ENCODE results near the gene FGF4.

FGF4 gene, protein sequence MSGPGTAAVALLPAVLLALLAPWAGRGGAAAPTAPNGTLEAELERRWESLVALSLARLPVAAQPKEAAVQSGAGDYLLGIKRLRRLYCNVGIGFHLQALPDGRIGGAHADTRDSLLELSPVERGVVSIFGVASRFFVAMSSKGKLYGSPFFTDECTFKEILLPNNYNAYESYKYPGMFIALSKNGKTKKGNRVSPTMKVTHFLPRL

DNA sequence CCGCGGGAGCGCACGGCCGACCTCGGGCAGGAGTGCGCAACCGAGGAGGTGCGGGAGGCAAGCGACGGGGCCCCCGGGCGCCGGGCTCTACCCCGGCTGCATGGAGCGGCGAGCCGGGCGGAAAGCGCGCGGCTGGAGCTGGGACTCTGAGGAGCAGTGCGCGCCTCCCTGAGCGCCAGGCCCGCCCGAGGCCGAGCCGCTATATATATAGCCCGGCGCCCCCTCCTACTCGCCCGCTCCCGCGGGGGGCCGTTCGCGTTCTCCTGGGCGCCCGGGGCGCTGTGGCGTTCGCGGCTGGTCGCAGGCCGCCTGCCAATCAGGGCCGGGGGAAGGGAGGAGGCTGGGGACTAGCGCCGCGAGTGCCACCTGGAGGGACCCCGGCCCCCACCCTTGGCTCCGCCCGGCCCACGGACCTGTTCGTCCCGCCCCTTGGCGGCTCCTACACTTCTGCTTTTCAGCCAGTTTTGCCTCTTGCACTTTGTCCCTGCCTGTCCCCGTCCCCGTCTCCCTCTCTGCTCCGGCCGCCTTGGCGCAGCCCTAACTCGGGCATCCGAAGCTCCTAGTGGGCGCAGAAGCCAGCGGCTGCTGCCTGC is at the start of gene FGF4:
FGF4 (minus strand) TSS at position 179 of the 593 bp plus-strand sequence. CDS start 257 bp downstream, outside the sequence.
- DNase-seq: no peak

DNA sequence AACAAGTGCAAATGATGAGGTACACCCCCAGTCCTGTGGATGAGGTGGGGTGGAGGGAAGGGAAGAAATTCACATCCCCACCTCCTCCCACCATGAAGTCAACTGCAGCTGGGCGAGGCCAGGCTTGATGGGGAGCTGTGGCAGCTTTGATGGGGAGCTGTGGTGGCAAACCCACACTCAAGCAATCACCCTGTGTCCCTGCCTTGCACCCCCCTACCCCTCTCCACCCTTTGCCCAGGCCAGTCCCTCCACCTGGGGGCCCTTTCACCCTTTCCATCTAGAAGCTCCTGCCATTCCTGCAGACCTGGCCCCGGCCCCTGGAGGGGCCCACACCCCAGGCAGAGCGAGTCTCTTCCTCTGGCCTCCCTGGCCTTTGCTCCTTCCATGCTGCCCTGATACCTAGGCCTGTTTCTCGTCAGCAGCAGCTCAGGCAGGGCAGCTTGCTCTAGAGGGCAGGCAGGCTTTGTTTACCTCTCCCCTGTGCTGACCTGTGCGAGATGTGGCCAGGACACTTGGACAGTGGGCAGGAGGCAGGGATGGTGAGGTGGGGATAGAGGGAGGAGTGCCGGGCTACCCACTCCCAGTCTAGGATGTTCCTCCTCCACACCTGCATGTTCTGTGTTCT is 48.6 kb upstream of the FGF4 start:
- DNase-seq: no peak

DNA sequence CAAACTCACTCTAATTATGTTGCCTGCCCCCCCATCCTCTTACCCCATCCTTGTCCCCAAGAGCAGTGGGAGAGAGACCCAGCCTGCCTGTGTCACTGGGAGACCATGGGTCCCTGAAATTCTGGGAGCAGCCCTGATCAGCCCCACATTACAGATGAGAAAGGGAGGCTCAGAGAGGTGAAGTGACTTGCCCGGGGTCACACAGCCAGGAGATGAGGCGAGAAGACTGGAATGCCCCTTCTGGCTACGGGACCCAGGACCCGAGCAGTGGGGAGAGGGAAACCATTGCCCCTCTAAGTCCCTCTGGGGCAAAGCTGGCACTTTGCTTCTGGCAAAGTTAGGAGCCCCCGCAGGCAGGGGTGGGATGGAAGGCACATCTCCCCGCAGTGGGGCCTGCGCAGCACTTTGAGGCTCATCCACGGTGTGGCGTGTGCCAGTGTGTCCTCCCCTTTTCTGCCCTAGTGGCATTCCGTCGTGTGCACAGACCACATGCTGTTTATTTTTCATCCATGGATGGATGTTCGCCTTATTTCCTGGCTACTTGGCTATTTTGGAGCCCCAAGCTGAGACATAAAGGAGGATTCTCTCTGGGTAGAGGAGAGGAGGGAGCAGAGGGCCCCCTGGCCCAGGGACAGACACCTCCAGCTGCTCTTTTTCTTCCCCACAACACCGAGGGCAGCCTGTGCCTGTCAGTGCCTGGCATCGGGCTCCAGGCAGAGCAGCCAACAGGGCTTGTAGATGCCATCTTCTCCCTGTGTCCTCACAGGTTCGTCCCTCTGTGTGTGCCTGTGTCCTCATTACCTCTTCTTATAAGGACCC is 47.7 kb upstream of the FGF4 start:
- DNase-seq: no peak

DNA sequence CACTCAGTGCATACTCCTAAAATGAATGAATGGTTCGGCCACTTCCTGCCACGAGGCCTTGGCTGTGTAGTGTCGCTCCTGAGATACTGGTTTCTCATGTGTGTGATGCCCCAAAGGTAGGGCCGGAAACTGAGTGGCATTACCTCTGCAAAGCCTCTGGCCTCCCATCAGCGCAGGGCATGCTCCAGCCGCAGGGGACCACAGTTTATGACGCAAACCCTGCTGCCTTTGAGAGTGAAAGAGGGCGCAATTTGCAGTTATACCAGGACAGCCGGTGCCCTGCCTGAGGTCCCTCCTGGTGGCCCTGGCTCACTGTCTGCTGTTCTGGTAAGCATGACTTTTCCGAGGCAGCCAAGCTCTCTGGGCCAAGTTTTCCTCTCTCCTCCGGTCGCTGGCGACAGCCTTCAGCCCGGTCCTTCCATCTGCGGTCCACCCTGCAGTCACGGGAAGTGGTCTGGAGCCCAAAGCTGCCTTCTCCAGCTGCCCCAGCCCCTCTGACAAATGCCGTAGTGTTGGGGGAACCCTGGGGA is 46.4 kb upstream of the FGF4 start:
- no peak for DNase-seq

DNA sequence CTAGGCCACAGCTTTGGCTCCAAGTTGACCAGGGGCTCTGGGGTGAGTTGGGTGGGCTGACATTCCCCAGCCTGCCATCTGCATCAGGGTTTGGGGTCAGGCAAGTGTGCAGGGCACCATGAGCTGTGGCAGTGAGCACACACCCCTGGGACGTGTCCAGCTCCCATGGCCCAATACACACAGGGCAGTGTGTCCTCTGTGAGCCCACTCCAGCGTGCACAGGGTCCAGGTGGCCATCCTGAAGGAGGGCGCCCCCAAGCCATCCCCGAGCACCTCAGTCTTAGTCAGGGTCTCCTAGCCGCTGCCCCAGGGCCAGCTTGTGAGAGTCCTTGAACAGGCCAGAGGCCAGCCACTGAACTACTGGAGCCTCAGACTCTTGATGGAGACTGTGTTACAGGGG is 45.3 kb upstream of the FGF4 start:
- no peak for DNase-seq

DNA sequence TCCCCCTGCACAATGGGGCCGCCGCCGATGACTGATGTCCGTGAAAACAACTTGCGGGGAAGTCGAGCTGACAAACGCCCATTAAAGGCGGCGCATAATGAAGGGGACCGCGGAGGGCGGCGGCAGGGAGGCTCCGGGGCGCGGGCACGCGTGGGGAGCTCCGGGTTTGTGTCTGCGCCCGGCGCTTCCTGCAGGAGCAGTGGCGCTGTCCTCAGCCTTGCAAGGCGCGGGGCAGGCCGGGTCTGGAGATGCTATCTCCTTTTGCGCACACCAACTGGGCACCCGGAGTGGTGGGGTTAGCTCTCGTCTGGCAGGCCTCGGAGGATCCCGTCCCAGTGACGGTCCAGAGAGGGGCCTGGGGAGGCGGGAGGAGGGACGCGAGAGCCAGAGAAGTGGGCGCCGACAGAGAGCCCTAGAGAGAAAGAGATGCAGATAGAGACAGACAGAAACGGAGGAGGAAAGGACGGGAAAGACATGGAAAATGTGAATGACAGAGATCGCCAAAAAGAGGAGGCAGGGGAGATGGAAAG is 44.5 kb upstream of the FGF4 start:
- no peak for DNase-seq

DNA sequence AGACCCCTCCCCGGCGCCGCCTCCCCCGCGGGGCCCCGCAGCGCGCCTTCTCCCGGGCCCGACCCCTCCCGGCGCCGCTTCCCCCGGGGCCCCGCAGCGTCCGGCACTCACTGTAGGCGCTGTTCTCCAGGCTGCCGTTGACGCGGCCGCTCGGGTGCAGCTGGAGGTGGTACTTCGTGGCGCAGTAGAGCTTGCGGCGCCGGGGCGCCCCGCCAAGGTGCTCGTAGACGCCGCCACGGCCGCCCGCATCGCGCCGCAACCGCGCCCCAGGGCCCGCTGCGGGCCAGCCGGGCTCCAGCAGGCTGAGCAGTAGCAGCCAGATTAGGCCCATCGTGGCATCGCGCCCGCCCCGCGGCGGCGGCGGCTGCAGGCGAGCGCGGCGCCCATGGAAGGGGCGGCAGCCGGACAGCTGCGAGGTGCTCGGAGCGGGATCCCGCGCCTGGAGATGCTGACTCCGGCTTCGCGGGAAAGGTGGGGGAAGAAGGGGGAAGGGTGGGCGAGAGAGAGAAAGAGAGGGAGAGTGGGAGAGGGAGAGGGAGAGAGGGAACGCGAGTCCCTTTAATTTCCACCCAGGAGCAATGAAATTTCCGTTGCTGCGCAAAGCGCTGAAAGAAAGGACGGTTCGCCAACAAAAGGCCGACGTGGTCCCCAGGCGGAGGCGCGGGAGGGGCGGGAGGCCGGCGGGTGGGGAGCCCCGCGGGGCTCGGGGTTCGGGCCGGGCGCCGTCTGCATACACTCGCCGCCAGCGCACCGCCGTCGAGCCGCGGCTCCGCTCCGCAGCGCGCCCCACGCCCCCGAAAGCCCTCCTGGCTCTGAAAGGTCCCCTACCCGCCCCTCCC is 43.7 kb upstream of the FGF4 start, which contains the start of gene FGF3:
FGF3 (minus strand) TSS at position 814 of the 839 bp plus-strand sequence; CDS start at position 331, 483 bp downstream.
- no peak for DNase-seq

DNA sequence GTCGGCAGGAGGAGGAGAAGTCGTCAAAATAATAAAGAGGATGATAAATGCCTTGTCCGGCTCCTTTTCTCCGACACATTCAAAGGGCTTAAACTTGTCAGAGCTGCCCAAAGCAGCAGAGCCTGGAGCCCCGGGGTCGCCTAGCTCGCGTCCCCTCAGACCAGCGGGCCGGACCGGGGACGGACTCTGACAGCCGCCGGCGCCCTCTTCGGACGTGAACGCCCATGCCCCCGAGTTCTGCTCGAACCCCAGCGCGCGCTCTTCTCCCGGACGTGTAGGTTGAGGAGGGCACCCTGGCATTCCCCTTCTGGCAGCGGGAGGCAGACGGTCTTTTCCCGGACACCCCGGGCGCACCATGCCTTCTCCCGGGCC is 43.1 kb upstream of the FGF4 start:
- no peak for DNase-seq

DNA sequence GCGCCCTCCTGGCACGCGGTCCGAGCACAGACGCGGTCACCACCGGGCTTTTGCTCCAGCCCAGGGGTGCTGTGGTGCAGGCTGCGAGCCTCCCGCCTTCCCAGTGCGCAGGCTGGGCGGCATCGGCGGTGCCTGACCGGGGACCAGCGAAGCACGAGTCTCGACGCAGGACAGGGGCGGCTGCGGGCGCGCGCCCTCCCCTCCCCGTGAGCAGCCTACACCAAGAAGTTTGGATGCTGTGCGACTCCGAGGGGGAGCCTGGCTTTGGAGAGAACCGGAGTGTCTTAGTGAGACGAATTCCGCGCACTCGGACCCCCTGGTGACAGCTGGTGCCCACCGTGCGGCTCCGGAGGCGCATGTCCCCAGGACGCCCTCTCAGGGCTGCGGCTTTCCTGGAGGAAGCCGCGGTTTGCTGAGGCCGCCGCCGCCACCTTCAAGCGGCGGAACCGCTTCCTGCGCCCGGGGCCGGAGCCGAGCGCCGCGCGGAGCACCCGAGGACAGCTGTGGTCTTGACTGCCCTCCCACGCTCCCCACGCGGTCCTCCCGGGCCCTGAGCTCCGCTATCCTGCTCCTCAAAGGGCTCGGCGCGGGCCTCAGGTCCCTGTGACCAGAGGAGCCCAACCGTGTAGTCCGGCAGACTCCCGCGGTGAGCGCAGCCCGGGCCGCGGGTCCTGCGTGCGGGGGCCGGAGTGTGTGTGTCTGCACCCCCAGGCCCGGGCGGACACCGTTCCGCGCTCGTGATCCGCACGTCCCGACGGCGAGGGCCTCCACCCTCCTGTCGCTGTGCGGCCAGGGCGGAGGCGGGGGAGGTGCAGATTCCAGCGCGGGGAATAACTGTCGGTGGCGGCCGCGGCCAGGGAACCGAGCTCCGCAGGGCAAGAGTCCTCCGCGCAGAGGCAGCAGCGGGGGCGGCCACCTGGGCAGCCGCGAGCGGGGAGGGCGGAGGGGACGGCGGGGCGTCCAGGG is 42.4 kb upstream of the FGF4 start:
- no peak for DNase-seq

DNA sequence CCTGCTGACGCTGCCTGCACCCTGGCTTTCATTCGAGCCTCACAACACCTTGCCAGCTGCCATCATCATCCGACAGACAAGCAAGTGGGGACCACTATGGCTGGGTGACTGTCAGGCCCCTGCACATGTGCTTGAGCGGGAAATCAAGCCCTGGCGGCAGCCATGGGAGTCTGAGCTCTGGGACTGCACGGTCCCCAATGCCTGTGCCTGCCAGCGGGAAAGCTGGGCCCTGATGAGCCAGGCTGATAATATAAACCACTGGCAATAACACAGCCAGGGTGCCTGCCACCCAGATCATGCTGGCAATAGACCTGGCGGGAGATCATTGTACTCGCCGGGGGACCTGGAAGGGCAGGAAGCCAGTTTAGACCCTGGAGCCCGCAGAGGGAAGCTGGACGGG is 41.5 kb upstream of the FGF4 start:
- no peak for DNase-seq

DNA sequence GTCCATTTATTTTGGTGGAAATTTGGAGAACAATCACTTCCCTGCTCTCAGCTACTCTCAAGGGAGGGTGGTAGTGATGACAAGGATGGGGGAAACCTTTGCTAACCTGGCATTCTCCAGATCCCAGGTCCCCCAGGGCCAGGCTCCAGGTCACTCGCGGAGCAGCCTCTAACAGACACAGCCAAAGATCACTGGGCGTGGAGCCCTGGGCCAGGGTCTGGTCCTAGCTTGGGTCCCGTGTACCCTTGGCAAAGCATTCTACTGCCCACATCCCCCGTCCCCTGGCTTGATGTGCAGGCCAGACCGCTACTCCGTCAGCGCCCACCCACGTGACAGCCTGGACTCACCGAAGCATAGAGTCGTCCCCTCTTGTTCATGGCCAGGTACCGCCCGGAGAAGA is 40.8 kb upstream of the FGF4 start:
- DNase-seq: no peak

DNA sequence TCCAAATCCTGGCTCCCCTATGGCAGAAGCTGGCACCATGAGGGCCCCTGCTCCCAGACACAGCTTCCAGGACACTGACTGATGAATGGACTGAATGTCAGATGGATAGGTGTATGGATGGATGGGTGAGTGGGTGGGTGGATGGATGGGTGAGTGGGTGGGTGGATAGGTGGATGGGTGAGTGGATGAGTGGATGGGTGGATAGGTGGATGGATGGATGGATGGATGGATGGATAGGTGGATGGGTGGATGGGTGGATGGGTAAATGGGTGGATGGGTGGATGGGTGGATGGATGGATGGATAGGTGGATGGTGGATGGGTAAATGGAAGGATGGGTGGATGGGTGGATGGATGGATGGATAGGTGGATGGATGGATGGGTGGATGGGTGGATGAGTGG is 39.8 kb upstream of the FGF4 start:
- DNase-seq: no peak

DNA sequence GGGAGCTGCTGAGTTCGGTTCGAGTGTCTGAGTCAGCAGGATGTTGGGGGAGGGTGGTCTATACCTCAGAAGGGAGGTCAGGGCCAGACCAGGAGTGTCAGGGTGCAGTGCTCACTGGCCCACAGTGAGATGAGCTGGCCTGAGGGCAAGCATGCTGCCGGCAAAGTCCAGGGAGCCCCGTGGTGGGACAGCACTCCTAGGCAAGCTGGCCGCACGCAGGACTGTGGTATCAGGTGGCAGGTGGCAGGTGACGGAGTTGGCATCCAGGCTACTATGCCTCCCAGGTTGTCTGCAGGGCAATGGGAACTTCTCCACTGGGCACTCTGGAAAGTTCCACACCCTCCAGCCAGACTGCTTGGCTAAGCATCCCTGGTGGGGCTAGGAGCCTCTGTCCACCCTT is 39.3 kb upstream of the FGF4 start:
- DNase-seq: no peak

DNA sequence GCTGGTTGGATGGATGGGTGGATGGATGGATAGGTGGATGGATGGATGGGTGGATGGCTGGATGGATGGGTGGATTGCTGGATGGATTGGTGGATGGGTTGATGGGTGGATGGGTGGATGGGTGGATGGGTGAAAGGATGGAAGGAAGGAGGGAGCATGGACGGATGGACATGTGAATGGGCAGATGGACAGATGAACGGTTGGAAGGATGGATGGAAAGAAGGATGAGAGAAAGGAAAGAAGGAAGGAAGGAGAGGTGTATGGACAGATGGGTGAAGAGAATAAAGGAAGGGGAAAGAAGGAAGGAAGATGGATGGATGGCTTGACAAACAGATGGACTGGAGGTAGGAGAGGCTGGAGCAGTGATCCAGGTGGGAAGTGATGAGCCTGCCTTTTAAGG is 38.7 kb upstream of the FGF4 start:
- no peak for DNase-seq

DNA sequence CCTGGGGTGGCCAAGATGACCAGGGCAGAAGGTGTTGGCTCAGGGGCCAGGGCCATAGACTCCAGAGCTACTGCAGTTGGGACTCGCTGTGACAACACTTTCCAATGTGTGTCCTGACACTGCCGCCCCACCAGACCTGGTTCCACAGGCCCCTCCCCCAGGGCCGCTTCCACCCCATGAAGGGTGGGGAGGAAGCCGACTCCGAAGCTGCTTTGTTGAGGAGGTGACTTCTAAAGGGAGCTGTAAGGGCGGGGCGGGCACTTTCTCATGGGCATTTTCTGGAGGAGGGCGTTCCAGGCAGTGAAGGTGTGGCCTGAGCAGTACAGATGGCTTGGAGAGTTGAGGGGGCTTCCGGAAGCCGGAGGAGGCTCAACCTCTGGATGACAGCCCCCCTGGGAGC is 37.8 kb upstream of the FGF4 start:
- no peak for DNase-seq

DNA sequence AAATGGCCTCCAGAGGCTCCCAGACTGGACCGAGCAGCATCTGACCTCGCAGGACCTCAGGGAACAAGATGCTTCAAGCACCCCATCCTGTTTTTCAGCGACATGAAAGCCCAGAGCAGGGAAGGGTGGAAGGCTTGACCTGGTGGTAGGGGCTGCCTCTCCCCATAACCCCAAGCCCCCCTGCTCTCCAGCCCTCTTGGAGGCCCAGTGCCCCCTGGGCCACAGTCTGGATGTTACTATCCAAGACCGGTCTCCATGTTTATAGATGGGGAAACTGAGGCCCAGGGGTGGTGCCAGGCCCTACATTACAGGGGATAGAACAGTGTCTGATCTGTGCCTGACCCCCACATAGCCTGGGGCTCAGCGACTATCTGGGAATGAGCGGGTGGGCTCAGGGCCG is 37.1 kb upstream of the FGF4 start:
- DNase-seq: no peak

DNA sequence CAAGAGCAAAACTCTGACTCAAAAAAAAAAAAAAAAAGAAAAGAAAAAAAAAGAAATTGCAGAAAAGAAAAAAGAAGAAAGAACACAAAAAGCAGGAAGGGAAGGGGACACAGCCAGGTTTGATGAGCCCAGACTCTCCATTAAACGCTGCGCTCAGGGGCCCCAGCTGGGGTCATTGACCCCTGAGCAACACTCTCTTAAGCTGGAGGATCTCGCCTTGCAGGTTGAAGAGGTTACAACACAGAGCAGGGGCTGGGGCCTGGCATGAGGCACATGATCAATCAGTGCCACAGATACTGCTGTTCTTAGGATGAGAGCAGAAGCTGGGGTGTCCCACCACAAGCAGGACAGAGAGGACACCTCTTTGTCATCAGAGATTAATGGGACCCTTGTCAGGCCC is 36.3 kb upstream of the FGF4 start:
- DNase-seq: no peak

DNA sequence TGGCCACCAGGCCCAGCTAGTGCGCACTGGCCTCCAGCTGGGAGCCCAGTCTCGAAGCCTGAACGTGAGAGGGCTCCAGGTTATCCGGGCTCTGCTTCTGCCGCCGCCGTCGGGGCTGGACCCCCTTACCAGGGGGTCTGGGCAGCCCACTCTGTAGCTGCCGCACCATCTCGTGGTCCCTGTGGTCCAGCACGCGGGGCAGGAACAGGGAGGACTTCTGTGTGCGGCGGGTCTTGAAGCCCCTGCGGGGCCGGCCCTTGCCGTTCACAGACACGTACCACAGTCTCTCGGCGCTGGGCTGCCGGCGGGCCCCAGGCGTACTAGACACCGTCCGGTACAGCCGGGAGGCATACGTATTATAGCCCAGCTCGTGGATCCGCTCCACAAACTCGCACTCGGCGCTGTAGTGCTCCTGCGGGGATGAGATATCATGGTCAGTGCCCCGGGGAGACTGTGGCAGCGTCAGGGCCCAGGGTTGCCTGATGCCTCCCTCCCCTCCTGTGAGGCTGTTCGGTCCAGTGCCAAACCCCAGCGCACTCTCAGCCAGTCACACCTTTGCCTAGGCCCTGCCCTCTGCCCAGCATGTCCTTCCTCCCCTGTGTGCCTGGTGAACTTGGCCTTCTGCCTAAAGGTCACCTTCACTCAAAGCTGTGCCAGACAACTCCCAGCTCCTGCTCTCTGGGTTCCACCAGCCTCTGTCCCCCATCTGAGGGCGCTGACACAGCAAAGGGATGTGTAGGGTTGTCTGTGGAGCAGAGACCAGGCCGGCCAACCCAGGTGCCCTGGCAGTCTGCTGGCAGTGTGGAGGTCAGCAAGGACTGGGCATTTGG is 35.4 kb upstream of the FGF4 start:
- DNase-seq: no peak

DNA sequence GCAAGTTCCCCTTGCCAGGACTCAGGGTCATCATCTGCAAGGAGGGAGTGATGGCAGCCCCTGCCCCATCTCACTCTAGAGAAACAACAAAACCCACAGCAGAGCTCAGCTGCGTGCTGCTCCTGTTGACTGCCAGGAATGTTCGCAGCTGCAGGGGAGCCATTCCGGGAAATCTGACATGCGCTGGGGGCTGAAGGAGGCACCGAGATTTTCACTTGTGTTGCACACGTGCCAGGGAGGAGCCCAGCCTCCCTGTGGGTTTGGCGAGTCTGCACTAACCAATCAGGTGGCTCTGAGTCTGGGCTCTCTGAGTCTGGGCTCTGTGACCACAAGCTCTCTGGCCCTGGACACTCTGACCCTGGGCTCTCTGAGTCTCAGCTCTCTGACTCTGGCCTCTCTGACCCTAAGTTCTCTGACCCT is 33.5 kb upstream of the FGF4 start:
- DNase-seq: no peak

Measured in NCI-H1694 (cell line).